ENCODE measurements around the gene SCAANT1. TPM values are rescaled to one million over a fixed set of nuclear protein-coding genes. Genes with fewer than 3 reads are reported as not detected.

SCAANT1 gene
- polyA plus RNA-seq, 3 donors = 0.61 to 3.3 (median 2.3) TPM

DNA sequence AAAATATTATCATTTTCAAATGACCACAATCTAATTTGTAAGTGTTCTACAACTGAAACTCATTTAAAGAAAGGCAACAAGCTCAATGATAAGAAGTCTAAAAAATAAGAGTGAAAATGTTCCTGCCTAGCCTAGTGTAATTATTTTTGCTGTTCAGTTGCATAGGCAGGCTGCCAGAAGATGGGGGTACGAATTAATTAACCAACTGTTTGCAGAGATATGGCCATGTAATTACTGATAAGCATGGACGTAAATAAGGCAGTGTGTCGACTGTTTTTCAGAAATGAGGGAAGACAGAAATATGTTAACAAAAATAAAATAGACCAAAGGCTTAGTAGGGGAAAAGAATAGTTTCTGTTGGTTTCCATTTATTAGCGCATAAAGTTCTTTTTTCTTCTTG is 24.7 kb upstream of the SCAANT1 start:
- DNase-seq = no peak

DNA sequence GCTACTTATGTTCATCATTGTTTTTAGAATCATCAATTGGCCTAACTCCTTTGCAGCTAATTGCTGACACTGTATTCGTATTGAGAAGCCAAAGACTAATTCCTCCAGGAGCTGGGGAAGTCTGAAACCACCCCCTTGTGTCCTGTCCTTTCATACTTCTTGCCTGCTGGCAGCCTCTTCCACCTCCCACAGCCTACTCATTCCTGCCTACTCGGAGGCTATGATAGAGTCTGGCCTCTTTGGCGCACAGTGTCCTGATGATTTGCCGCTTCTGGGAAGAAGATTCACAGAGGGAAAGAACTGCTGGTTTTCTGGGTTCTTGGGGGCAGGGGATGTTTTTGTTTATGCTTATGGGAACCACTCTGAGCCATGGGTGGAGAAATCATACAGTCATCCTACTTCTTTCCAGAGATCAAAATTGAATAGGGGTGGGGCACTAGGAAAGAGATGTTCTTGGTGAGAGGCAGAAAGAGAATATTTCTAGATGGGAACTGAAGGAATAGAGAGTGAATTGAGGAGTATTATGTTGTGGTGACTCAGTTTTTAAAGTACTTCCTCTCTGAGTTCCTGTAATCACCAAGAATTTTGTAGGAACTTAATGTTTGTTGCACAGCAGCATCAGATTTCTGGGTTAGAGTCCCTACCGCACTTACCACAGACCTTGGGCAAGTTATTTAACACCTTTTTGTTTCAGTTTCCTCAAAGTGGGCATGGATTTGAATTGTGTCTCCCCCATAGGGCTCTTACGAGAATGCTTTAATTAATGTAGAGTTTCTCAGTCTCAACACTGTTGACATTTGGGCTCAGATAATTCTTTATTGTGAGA is 22.1 kb upstream of the SCAANT1 start:
- no peak for DNase-seq

DNA sequence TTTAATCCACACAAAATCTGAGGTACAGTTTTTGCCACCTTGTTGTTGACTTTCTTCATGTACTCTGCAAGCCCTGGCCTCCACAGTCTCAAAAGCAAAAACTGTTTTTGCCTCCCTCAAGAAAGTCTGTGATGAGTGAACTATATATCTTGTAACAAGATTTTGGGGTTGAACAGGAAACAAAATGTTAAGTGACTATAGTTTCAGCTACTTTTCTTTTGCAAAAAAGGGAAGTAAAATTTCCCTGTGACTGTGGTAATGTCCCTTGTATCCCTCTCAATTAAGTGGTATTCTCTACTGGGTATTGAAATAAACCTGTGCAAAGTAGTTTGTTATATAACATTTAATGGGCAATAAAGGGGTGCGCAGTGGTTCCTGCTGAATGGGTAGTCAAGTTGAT is 21.3 kb upstream of the SCAANT1 start:
- no peak for DNase-seq

DNA sequence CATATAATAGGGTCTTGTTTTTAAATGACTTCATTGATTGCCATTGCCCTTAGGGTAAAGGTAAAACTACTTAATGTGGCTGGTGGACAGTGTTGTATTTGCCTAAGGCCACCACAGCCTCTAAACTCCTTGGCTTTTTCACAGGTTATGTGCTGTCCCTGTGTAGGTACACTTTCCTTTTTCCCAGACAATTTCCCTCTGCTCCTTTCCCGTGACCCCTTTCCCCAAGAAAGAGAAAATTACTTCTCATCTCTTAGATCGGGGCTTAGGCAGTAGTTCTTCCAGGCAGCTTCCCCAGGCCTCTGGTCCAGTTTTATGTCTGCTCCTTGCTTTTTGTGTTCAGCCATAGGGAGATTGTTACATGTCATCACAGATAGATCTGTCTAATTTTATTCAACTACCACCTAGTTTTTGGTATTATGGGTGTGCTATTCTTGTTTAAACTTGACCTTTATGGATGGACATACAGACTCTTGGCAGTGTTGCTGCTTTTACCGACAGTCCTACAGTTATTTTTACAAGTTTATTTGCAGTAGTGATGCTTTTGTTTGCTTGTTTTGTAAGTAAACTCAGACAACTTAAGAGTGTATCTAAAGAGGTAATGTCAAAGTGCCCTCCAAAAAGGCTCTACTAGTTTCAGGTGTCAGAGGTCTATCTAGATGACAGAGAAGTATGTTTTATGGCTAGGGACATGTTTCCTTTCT is 20.5 kb upstream of the SCAANT1 start:
- DNase-seq = no peak

DNA sequence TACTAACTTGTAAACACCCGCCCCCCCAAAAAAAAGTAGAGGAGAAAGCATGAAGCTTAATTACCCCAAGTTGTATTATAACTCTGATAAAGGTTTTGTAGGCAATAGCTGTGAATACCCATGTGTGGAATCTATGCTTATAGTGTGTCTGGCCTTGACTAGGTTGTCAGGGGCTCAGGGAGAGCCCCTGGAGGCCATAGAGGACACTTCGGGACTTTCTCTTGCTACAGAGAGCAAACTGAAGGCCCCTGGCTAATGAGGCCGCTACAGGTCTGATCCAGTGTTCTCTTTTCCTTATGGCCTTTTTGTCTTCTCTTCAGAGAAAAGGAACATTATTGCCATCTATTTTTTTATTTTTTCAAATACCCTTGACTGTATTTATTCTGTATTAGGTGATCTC is 19.1 kb upstream of the SCAANT1 start:
- DNase-seq = no peak

DNA sequence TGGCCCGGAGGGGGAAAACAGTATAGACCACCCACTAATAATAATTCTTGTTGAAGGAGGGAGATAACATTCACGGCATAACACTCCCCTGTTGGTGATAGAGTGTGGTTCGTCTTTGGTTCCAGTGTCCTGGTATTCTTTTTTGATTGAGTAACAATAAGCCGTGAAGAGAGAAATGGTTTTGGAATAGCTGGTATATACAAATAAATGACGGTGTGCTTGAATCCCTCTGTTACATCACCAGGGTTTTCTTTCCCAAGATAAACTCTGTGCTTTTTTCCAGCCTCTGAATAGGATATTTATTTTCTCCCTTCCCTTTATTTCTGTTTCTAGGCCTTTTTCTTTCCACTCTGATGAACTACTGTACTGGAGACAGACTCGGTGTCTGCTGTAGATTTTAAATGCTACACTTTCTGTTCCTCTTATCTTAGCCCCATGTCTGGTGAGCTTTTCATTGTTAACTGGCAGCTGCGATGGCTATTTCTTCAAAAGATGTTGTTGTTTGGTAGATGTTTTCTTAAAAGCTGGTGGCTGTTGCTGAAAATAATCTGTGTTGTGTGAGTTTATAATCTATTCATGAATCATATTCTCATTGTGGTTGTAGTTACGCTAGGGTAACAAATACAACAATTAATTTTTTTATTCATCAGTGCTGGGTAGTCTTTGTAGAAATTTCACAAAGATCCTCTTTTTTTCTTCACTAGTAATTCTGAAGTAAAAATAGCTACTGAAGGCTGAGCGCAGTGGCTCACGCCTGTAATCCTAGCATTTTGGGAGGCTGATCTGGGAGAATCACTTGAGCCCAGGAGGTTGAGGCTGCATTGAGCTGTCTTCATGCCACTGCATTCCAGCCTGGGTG is 15.5 kb upstream of the SCAANT1 start:
- DNase-seq = no peak

DNA sequence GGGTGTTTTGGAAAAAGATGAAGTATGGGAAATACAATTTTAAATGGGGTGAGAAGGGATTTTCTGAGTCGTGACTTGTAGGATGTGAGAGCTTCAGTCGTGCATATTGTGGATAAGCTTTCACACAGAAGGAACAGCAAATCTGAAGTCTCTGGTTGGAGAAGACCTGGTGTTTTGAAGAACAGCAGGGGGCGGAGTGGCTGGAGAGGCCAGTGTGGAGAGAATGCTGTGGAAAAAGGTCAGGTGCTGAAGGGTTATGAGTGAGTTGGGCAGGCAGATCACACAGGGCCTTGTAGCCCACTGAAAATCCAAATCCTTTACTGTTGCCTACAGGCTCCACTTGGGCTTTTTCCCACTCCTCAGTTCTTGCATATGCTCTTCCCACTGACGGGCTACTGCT is 14.1 kb upstream of the SCAANT1 start:
- DNase-seq = no peak

DNA sequence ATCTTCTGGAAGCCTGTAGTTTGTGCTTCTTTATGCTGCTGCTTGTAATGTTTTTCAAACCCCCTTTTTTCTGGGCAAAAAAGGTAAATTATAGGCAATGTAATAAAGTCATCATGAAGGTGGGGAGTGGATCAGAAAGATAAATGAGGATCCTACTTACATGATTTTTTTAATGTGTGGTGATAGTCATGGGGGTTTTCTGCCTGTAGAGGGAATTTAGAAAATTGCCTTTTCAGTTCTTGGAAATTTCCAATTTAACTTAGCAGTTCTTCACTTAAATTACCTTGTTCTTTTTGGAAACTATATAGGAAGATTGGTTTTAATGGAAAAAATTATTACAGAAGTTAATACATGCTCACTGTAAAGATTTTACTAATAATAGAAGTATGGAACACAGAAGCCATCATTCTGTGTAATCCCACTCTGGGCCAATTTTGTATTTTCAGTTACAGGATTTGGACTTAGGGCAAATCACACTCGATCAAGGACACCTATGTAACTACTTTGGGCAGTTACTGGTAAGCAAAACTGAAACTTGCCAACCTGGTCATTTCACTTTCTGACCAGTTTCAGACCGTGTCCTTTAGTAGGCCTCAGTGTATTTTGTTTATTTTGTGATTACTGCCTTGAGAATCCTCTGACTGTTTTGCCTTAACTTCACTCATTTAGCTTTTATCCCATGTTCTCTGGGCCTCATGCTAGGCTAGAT is 10.5 kb upstream of the SCAANT1 start:
- no peak for DNase-seq

DNA sequence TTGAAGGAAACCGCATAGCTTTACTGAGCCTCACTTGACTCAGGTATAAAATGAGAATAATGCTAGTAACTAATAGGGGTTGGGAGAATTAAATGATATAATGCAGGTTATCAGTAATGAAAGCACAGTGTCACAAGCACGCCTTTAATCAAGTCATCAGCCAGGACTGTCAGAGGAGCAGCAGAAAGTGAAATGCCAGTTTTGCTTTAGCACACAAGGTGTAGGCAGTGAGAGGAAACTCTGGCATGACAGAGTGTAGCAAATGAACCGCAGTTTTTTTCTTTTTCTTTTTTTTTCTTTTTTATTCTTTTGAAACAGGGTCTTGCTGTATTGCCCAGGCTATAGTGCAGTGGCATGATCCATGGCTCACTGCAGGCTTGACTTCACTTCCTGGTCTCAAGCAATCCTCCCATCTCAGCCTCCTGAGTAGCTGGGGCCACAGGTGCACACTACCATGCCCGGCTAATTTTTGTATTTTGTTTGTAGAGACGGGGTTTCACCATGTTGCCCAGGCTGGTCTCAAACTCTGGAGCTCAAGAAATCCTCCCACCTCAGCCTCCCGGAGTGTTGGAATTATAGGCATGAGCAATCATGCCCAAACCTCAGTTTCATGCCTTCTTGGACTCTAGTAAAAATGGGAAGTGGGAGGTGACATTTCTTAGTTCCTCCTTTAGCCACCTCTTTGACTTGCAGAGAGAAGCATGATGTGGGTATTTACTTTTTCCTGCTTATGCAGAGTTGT is 9.7 kb upstream of the SCAANT1 start:
- DNase-seq = no peak

DNA sequence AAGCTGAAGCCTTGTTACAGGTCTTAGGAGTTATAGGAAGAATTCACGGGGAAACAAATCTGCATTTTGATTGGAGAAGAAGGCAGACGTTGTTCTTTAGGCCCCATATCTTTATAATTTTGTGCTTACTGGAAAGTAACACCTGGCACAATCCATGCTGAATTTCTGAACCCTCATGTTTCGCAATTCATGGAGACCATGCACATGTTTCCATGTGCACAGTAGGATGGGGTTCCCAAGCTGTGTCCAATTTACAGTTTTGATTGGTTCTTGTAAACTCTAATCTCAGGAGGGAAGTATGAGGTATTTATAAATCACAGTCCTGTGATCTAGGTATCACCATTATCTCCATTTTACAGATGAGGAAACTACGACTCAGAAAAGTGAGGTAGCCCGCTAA is 7.8 kb upstream of the SCAANT1 start:
- no peak for DNase-seq

DNA sequence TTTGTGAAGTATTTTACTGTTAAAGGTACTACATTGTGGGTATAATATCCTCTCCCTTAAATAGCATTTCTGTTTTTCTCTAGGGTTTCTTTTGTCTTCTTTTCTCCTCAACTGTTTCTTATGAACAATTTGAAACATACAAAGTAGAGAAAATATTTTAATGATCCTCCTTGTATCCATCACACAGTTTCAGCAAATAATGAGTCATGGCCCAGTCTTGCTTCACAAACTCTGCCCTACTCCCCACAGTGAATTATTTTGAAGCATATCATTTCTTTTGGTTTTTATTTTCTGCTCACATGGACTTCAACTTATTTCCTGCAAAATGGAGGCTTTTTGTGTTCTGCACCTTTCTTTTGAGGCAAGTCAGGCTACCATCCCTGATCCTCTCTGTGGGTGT is 6.1 kb upstream of the SCAANT1 start:
- no peak for DNase-seq

DNA sequence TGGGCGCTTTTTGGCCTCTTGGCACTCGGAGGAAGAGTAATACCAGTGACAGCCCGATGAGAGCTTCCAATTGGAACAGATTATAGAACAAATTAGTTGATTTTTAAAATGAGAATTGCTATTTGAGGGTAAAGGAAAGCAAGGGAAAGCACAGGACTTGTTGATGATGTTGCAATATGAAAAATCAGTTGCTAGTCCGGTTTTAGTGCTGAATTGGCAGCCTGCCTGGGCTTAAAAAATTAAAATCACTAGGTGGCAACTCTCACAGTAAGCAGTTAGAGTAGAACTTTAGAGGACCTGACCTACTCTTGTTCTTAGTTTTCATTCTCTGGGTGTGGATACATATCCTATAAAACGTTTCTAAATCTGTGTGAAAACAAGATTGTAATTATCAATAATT is 2.1 kb upstream of the SCAANT1 start:
- no peak for DNase-seq

DNA sequence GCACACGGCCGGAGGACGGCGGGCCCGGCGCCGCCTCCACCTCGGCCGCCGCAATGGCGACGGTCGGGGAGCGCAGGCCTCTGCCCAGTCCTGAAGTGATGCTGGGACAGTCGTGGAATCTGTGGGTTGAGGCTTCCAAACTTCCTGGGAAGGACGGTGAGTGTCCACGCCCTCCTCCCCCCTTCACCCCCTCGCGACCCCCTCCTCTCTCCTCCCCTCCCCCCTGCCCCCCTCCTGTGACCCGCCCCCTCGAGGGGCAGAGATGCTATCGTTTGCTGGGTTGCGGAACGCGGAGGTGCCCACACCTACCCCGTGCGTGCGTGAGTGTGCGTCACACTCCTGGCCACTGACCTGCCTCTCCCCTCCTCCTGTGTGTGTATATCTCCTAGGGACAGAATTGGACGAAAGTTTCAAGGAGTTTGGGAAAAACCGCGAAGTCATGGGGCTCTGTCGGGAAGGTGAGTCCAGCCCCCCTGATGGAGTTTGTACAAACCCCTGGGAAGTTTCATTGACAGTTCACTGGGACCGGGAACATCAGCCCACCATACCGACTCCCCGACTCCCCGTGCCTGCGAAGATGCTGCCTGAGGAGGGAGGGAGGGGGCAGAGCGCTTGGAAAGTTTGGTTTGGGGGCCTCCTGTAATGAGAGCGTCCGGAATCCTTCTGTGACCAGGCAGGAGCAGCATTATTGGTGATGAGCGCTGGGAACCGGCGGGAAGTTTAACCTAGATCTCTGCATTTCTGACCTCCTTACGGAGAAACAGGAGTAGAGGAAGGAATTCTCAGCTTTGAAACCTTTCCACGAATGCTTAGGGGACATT is 795 bp upstream of the SCAANT1 start:
- DNase-seq = peak; percentile 51

DNA sequence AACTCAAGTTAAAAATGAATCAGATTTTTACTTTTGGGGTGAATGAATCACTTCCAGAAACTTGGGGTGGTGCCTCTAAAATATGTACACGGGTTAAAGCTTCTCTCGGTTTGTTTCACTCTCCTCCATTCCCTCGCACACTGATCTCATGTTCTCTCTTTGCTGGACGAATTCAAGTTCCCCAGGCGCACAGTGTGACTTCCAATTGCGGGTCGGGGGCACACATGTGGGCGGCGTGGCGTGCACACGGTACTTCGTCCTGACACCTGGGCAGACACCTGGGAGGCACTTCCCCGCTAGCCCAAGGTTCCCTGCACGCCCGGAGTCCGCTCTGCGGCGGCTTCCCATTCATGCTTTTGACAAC is 692 bp downstream of the SCAANT1 start:
- peak; percentile 19 for DNase-seq

DNA sequence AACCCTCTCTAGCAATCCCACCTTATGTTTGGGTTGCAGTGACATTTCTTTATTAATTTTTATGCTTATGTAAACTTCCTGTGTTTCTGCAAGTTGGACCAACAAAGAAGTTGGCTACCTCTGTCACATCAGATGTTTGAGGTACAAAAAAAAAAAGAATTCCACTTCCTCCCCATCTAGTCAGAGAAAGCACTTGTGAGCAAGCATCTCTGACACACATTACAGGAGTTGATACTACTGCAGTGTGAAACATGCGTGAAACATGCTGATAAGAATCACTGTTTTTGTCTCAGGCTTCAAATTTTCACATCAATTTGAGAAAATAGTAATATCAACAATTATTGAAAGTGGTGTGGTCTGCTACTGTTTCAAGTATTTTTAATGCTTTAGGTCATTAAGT is 1.3 kb downstream of the SCAANT1 start:
- no peak for DNase-seq

DNA sequence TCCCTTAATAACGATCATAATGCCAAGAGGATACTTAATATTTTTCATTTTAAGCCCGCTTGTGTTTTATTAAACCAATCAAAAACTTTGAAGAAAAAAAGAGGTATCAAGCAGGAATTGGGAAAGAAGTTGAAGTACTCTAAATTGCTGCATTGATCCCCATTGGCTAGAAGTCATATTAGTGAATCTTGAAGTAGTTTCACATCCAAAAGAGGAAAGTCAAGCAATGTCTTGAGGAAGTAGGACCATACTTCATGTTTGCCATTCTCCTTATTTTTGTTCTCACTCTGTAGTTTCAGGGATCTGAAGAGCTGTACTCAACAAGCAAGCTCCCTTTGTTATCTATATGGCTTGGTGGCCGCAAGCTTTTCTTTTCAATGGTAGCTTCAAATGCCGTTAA is 2.2 kb downstream of the SCAANT1 start:
- no peak for DNase-seq

DNA sequence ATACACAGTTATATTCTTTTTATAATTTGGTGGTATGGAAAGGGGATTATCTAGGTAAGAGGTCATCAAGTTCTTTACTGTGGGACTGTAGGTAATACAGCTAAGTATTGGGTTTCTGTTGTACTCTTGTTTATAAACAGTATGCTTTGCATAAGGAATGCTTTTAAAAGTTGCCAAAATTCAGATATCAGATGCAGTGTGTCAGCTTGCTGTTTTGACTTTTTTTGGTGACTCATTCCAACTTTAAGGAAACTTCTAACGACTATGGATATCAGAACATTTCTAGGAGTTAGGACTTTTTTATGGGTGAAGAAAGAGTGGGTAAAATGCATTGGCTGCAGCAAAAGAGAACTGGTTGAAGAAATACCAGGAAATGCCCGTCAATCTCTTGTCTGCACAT is 2.8 kb downstream of the SCAANT1 start:
- no peak for DNase-seq

DNA sequence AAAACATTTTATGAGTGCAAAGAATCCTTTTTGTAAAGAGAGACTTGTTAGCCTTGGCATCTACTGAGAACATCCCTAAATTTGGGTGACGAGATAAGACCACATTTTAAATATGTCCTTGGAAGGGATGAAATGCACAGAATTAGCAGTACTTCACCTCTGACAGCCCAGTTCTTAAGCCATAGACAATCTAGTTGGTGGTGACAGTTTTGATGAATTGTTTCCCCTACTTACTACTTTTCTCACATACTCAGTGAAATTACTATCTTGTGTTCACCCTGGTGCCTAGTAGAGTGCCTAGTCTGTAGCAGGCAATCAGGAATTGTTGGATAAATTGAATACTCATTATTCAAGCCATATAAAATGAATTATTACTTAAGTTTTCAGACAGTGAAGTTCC is 3.4 kb downstream of the SCAANT1 start:
- no peak for DNase-seq

DNA sequence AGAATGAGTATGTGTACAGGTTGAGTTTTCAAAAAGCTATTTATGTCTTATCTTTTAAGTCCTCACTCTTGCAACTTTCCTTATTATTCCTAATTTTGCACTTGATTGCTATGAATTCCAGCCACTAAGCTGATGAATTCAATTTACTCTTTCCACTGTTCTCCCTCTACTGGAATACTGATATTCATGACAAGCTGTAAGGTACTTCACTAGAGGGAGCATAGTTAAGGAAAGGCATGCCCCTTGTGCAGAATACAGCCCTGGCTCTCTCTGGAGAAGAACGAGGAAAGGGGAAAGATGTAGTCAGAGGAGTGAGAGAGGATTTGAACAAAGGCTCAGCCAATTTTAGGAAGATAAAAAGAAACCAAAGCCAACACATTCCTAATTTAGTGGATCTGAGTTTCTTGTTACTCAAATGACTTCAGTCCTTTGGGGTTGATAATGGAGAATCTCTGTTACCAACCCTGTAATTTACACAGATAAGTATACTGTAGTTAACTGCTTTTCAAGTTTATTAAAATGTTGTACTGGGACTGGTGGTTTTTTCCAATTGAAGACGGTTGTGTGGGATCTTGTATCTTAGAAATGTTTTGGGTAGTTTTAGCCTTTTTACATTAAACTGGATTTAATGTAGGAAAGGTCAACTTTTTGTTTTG is 4.0 kb downstream of the SCAANT1 start:
- DNase-seq = no peak
